HCEC 1CT (cell line): ENCODE measurements around the gene ST3GAL5.
"Not testable (repeated sequence)": the region's sequence is repeated elsewhere in the genome, so short reads cannot be mapped to it uniquely, and the experiment has no call there.

Source experiments
- DNase-seq: peaks from one replicate; pipeline ENCODE4 v3.0.0-alpha.2; 2017

Gene ST3GAL5

DNA sequence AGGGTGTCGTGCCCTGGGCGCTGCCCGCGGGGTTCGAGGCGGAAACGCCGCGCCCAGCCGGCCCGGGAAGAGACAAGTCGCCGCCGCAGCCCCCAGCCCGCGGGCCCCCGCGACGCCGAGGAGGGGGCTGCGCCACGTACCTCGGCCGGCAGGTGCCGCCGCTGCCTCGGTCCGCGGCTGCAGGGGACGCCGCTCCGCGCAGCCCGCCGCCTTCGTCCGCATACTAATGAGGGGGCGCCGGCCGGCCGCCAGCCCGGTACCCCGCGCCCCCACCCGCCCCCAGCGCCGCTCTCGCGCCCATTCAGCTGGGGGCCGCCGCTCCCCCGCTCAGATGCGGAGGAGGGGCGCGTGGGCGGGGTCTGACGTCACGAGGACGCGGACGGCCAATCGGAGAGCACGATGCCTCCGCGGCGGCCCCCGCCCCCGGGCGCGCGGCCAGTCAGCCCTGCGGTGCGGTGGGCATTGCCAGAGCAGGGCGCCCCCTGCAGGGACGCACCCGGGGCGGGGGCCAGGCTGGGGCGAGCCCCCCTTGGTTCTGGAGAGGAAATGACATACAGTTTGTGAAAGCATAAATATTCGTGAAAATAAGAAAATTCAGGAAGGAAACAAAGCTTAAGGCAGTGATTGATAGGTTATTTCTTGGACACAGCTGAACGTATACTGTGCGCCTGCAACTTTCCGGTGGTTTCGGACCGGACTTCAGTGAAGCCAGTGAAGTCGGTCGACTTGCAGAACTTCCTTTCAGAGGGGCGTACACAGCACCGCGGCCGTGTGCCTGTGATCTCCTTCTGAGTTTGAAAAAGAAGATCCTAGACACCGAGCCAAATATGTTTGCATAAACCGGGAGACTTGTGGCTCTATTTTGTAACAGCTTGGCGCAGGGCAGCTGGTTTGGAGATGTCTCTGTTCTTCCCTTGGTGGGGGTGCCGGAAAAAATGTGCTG is at the start of gene ST3GAL5:
Gene ST3GAL5 (minus strand): TSS at position 307 of the 943 bp plus-strand sequence. CDS start 85 bp downstream, at position 222.
- DNase-seq = peak; percentile 67

DNA sequence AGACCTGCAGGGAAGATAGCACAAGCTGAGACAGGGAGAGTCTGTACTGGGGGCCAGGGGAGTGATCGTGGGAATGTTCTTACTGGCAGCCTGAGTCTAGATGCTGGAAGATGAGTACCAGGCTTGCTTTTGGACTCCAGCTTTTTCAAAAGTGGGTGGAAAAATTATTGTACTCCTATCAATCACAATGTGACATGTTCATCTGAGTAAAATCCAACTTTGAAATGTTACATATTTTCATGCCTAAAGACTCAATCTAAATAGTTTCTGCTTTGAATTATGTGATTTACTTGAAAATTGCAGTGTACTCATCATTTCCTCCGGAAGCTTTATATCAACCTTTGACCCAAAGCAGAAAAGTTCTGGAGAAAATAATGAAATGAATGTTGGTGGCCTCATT is 49.7 kb upstream of the ST3GAL5 start:
- no peak for DNase-seq

DNA sequence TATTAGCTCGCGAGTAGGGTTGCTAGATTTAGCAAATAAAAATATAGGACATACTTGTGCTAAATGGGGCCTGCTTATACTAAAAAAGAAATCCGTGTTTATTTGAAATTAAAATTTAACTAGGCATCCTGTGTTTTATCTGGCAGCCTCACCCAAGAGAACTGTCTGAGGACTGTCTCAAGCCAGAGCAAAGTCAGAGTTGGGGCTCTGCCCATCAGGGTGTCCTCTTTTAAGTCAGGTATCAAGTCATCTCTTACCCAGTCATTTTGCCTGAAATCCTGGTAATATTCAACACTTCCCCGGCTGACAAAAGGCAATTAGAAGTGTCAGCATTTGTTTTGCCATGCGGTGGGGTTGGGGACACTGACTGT is 48.3 kb upstream of the ST3GAL5 start:
- DNase-seq = no peak

DNA sequence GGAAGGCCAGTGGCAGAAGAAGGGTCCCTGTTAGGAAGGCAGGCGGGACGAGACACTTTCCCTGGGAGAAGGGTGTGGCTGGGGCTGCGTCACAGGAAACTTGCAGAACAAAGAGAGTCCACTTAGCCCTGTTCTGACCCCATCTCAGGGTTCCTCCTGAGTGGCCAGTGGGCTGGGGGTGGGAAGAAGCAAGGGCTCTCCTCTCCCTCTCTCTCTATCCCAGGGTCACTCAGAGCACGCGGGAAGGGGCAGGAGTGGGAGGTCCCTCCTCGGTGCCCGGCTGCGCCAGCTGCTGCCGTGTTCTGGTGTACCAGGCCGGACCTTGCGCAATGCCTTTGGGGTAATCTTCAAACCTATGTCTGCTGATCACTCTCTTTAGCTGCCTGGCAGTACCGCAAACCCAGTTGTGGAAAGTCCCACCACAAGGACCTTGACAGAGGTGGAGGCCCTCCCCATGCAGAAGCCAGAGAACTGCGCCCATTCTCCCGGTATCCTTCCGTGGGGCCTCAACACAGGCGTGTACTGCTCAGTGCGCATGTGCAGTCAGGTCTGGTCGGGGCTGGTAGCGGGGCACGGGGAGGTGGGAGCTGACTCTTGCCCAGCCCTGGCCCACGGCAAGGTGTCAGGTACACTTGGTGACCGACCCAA is 47.8 kb upstream of the ST3GAL5 start:
- DNase-seq = no peak

DNA sequence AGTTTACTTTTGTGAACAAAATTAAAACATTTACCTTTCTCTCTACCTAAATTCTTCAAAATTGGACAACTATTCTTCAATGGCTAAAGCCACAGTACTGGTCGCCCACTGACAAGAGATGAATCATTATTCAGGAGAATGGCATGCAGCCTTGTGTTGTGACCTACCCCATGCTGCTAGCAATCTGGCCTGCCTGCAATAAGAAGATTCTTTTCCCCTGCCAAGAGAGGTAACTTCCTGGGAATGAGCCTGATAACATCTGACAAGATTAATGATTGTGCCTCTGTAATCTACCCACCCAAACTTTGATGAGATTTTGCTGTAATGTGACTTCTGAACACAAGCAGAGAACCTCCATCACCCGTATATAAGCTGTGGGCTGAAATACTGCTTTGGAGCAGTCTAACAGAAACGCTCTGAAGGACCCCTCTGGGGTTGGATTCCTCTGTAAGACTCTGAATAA is 47.0 kb upstream of the ST3GAL5 start:
- DNase-seq = peak; percentile 69

DNA sequence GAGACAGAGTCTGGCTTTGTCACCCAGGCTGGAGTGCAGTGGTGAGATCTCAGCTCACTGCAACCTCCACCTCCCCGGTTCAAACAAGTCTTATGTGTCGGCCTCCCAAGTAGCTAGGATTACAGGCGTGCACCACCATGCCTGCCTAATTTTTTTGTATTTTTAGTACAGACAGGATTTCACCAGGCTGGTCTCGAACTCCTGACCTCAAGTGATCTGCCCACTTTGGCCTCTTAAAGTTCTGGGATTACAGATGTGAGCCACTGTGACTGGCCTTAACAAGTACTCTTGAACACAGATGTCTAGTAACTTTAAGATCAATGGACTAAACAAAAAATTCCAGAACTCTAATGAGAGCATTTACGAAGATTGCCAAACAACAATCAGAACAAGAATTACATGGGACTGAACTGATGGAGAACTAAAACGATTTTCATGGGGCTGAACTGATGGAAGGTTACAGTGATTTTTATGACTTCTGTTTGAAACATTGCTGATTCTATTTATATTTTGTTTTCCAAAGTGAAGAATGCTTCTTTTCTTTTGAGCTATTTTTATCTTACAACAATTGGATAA is 46.5 kb upstream of the ST3GAL5 start:
- no peak for DNase-seq

DNA sequence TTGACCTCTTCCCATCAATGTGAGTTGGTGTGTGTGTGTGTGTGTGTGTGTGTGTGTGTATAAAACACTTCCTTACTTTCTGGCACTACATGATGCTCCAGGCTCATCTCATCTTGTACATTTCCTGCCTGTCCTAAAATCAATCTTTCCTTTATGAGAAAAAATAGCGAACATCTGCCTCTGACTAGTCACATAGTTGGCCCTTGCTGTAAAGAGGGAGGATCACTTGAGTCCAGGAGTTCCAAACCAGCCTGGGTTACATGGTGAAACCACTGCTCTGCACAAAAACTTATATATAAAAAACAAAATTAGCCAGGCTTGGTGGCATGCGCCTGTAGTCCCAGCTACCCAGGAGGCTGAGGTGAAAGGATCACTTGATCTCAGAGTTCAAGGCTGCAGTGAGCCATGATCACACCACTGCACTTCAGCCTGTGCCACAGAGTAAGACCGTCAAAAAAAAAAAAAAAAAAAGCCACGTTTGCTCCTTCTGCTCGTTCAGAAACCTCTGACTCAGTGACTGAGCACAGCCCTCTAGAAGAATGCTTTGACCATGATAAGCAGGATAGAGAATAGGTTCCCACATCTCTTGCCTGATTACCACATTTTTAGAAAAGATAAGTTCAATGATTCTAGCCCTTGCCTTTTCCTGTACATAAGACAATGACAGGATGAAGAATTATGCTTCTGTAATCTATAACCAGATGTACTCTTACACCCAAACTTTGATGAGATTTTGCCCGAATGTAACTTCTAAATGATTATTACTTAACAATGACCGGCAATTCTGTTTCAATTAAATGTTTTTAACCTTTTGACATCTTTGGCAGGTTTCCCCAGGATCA is 45.2 kb upstream of the ST3GAL5 start:
- DNase-seq = peak; percentile 83

DNA sequence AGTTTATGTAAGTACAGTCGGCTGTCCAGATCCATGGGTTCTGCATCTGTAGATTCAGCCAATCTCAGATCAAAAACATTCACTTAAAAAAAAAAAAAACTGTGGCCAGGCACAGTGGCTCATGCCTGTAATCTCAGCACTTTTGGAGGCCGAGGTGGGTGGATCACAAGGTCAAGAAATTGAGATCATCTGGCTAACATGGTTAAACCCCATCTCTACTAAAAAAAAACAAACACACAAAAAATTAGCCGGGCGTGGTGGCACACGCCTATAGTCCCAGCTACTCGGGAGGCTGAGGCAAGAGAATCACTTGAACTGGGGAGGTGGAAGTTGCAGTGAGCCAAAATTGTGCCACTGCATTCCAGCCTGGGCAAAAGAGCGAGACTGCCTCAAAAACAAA is 42.4 kb upstream of the ST3GAL5 start:
- not testable (repeated sequence) for DNase-seq

DNA sequence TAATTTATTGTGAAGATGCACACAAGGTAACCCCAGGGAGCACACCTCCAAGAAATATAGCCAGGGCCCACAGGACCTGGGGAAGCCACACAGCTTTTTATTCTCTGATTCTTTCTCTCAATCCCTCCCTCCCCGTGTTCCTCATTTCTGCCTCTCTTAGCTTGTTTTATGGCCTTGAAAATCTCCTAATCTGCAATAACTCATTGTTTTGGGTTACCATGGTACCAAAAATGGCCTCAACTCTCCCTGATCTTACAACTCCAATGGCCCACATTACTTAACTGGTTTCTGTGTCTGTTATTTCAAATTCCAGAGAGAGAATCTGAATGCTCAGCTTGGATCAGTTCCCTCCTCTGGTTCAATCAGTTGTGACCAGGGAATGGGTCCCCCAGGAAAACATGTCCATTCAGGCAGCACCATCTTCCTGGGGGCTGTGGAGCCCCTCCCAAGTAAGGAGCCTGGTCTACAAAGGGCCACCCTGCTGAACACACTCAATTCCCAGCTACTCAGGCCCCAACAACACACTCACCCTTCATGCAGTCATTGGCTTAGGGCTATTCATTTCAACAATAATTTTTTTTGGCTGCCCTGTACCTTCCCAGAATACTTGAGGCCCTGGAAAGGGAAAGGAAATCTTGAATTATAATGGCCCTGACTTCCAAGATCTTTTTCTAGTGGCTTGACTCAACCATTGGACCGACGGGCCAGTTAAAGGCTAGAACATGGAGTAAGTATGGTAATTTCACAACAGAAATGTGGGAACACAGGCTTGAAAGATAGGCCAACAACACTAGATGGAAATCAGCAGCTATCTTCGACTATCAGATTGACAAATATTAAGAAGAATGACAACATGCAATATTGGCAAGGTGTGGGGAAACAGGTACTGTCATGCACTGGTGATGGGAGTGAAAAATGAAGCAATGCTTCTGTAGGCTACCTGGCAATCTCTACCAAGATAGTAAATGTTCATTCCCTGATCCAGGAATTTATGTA is 41.6 kb upstream of the ST3GAL5 start:
- DNase-seq = no peak

DNA sequence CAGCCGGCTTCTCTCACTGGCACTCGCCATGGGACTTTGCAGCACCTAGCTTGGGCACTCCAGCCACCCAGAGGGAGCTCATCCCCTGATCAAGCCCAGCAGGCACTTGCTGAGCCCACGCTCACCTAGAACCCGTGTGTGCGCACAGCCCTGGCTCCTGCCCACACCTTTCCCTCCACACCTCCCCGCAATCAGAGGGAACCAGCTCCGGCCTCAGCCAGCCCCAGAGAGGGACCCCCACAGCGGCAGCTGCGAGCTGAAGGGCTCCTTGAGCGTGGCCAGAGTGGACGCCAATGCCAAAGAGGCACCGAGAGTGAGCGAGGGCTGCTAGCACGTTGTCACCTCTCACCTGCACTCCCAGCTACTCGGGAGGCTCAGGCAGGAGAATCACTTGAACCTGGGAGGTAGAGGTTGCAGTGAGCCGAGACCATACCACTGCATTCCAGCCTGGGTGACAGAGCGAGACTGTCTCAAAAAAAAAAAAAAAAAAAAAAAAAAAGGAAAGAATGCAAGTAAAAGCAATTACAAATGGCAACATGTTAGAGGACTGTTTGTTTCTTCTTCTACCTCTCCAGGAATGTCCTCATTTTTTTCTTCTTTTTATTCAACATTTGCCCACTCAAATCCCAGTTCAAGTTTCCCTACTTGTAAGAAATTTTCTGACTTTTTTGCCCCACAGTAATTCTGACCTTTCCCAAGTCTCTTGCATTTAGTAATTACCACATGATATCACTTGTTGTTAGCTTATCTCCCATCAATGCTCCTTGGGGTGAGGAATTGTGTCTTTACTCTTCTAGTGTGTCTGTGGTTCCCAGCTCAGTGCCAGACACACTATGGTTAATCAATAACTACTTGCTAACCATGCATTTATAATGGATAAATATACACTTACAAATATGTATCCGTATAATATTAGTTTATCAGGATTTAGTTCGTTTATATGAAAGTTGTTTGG is 40.6 kb upstream of the ST3GAL5 start:
- DNase-seq = no peak

DNA sequence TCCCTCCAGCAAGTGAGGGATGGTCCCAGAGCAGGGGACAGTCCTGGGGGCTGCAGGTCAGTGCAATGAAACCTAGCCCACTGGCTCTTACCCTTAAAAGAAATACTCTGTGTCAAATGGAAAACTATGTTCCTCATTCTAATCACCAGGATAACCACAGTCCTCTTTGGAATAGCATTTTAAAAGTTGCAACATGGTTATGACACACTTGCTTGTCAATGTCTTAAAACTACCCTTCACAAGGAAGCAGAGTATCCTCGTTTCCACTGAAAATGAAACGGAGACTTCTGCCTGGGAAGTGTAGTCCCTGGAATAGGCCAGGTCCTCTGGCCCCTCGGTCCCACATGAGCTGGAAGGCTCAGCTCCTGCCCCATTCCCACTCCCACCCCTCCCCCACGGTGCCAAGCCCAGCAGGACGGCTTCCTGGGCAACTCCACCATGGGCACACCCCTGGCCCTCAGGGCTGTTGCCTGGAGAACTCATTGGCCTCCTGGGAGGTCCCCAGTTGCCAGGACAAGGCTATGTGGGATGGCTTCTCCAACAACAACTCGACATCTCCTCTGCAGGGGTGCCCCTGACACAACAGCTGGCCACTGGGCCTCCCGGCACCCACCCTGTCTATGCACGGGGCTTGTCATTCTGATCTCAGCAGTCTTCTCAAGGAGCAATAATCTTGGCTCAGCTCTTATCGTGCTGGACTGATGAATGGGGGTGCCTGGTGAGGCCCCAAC is 38.3 kb upstream of the ST3GAL5 start:
- DNase-seq = peak; percentile 47

DNA sequence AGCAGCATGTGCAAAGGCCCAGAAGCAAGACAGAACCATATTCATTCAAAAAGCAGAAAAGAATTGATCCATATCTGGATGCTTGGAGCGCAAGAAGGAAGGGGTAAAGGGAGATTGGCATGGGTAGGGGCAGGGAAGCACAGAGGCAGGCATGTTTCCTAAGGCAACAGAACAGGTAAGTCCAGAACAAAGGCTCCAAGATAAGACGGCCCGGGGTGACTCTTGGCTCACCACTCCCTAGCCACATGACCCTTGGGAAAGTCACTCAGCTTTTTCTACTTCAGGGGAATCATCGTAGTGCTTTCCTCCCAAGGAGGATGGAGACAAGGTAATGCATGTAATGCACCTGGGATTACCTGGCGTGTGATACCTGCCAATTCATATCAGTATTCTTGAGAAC is 37.7 kb upstream of the ST3GAL5 start:
- DNase-seq = no peak

DNA sequence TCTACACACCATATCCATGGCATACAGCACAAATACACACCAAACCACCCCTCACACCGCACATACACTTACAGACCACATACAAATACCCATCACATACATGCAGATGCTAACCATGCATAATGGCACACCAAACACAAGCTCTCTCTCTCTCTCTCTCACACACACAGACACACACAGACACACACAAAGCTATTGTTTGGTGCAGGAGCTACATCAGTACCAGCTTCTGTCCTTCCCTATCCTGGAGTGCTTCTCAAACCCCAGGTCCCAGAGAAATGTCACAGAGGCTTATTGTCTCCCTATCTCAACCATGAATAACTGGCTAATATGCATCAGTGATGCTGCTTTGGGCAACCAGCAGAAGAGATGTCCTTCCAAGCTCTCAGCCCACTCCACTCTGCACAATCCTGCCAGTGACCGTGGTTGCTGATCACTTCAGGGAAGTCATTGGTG is 36.5 kb upstream of the ST3GAL5 start:
- DNase-seq = no peak

DNA sequence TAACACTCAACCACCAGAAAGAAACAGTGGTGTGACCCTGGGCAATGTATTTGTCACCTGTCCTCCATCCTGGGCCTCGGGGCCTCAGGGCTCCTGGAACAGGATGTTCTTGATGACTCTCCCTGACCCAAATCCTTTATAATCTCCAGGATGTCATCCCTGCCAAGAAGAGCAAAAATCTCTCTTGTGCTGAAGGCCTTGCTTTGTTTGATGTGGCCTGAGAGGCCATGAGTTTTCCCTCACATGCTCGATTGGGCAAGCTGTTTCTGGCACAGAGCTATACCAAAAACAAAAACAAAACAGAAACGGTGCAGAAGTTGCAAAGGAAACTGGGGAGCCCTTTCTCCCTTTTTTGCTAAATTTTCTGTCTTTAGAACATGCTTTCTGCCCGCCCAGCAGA is 35.7 kb upstream of the ST3GAL5 start:
- DNase-seq = peak; percentile 82

DNA sequence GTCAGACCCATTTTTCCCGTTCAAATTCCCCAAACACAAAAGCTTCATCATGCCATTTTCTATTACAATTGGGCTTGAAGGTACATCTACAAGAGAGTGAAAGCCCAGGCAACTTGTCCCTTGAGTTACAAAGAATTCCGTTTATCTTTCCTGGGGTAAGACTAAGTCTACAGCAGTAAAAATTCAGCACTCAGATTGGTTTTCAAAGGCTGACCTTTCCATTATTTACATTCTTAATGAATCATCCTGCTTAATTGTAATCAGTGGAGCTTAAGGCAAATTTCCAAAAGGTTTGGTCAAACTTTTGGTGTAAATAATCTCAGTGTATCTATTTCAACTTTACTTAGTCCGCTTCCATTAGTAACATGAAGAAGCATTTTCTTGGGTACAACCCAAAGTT is 33.4 kb upstream of the ST3GAL5 start:
- peak; percentile 51 for DNase-seq

DNA sequence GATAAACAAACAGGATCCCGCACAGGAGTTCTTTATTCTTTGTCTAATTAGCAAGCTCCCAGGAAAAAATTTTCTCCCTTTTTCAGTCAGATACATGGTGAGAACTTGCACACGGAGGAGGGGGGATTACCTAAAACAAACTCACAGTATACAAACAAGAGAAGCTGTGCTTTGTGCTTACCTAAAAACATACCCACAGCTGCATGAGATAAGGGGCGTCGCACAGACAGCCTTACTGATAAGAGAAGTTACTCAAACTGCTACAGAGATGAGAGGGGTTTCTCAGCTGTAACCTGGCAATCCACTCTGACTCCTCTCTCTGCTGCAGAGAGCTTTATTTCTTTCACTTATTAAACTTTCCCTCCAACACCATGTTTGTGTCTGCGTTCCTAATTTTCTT is 32.9 kb upstream of the ST3GAL5 start:
- no peak for DNase-seq

DNA sequence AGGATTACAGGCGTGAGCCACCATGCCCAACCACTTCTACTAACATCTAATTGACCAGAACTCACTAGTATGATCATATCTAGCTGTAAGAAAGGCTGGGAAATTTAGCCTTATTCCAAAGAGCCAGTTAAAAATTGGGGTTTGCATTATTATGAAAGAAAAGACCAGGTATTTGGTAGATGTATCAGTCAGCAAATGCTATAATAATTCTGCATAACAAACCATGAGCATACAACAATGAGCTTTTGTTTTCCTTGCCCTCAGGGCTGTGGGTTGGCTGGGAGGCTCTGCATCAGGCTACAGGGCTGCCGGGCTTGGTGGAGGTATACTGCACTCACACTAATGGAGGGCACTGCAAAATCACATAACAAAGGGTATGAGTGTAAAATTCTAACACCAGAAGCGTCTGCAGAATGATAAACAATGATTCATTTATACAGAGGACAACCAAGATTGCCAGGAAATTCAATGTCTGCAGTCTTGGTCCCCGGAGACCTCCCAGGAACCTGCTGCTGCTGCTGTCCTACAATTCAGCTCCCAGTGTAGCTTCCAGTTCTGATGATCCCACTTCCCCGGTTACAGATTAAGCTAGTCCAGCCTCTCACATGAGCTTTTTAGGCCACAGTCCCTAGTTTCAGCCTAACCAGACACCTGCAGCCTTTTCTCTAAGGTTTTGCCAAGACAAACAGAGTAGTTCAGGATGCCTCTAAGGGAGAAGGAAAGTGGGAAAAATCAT is 32.2 kb upstream of the ST3GAL5 start:
- peak; percentile 36 for DNase-seq

DNA sequence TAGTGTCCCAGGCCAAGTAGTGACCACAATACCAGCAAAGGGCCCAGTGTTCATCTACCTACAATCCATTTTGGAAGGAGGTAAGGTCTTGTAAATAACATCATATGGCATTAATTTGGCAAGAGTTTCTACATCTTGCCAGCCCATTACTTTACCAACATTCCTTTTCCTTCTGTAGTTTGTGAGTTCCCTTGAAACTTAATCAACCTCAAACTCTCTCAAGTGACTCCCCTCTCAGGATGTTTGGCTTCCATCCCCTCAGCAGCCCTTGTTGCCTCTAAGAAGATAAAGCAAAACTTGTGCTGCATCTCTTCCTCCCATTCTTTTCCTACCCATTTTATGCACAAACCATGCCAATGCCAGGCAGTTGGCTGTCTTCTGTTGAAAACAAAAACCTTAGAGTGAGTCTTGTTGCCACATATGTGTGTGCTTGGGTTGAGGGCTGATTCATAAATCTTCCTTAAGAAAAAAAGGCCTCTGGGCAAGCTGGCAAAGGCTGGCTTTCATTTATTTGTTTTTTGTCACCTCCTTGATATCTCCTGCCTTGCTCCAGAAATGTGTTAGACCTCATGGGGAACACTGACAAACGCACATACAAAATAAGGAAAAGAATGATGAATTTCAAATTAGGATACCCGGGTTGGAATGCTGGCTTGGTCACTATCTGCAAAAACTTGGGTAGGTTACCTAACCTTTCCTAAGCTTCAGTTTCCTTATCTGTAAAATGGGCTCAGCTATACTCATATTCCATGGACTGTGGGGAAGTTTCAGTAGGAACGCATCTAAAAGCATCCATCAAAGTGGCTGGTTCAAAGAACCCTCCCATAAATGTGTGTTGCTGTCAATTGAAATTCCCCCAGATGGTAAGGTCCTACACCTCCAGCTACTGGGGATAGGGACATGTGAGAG is 29.4 kb upstream of the ST3GAL5 start:
- DNase-seq = no peak
